22Rv1 (cell line): ENCODE measurements around the gene IL17RC.

Experiments used
- CTCF ChIP-seq: fragments of 450-650 bp; IDR thresholded peaks from 2 replicates; pipeline ENCODE4 v1.5.1; 2017; ENCODE audit warnings: mild to moderate bottlenecking
- ZFX ChIP-seq: fragments of 450-650 bp; IDR thresholded peaks from 2 replicates; pipeline ENCODE4 v1.6.1; 2017; ENCODE audit warnings: antibody characterized with exemption, borderline replicate concordance

- TF ChIP-seq CTCF (no peak), ZFX (no peak)
These were observed 19.2 kb upstream of the IL17RC start for GRCh38 chr3:9897408-9898372.
